Stimulated activated naive CD8-positive, alpha-beta T cell treated with anti-CD3 and anti-CD28 coated beads, Interleukin-15, amount 100 ng/mL, for 72 hours (primary cell): ENCODE results near the gene PSME3.
"Not testable (repeated sequence)": the region's sequence is repeated elsewhere in the genome, so short reads cannot be mapped to it uniquely, and the experiment has no call there.

ENCODE experiments used
- ATAC-seq: fragments of 150-1000 bp; cut with Tn5 transposase; 2 replicates; pipeline ENCODE4 v1.10.0; 2021; ENCODE audit warnings: mild to moderate bottlenecking, moderate library complexity
- DNase-seq, 2 donors: peaks; one replicate each; pipeline ENCODE4 v3.0.0; 2021 to 2022
- H3K27ac Mint-ChIP-seq, 2 donors: one replicate each; pipeline ENCODE4 v1.8.0; 2022; ENCODE audit warnings: mild to moderate bottlenecking in 2 of 2, mixed read lengths in 2 of 2, moderate library complexity in 2 of 2
- H3K27me3 Mint-ChIP-seq: one replicate; pipeline ENCODE4 v1.8.0; 2022; ENCODE audit warnings: mixed read lengths
- H3K4me1 Mint-ChIP-seq: one replicate; pipeline ENCODE4 v1.8.0; 2022; ENCODE audit warnings: mild to moderate bottlenecking, mixed read lengths
- H3K4me3 Mint-ChIP-seq, 2 donors: one replicate each; pipeline ENCODE4 v1.8.0; 2022; ENCODE audit warnings: mild to moderate bottlenecking in 2 of 2, mixed read lengths in 2 of 2, moderate library complexity in 1 of 2
- H3K9me3 Mint-ChIP-seq, 2 donors: one replicate each; pipeline ENCODE4 v1.8.0; 2022; ENCODE audit warnings: mixed read lengths in 2 of 2

PSME3 gene

DNA sequence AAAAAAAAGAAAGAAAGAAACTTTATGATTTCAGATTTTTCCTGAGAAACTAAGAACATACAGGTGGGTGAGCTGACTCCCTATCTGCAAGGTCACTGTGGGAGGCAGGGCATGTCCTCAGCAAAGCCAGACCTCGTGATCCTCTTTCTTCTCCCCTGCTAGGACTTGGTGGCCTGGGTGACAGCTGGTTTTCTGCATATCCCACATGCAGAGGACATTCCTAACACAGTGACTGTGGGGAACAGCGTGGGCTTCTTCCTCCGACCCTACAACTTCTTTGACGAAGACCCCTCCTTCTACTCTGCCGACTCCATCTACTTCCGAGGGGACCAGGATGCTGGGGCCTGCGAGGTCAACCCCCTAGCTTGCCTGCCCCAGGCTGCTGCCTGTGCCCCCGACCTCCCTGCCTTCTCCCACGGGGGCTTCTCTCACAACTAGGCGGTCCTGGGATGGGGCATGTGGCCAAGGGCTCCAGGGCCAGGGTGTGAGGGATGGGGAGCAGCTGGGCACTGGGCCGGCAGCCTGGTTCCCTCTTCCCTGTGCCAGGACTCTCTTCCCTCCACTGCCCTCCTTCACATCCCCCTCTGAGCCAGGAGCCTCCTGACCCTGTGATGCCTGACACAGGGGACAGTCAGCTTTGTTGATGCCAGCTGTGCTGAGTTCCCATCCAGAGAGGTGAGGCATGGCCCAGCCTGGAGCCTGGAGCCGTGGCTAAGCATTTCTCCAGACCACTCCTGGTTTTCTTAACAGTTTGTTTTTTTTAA lies 40.9 kb downstream of the PSME3 start:
- not testable (repeated sequence) for DNase-seq, H3K4me1 Mint-ChIP-seq, H3K9me3 Mint-ChIP-seq, H3K27ac Mint-ChIP-seq, ATAC-seq, H3K4me3 Mint-ChIP-seq
- peaks cover 33% of the 10 kb centered on the region for H3K27me3 Mint-ChIP-seq

DNA sequence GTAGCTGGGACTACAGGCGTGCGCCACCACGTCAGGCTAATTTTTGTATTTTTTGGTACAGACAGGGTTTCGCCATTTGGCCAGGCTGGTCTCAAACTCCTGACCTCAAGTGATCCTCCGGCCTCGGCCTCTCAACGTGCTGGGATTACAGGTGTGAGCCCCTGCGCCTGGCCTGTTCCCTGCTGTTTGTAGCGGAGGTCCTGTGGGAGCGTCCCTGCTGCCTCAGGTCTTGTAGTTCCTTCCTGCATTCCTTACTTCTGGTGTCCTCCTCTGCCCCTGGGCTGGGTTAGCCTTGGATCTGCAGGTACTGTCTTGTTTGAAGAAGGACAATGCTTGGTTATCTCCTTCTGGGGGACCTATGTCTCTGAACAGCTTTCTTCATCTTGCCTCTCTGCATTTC lies 43.8 kb downstream of the PSME3 start:
- H3K9me3 Mint-ChIP-seq = no peaks in the 10 kb centered on the region
- no peak overlapping the region for H3K4me3 Mint-ChIP-seq
- DNase-seq = no peak
- no peaks in the 10 kb centered on the region for H3K4me1 Mint-ChIP-seq
- H3K27me3 Mint-ChIP-seq = peaks cover 31% of the 10 kb centered on the region
- no peak overlapping the region for H3K27ac Mint-ChIP-seq
- no peak for ATAC-seq

DNA sequence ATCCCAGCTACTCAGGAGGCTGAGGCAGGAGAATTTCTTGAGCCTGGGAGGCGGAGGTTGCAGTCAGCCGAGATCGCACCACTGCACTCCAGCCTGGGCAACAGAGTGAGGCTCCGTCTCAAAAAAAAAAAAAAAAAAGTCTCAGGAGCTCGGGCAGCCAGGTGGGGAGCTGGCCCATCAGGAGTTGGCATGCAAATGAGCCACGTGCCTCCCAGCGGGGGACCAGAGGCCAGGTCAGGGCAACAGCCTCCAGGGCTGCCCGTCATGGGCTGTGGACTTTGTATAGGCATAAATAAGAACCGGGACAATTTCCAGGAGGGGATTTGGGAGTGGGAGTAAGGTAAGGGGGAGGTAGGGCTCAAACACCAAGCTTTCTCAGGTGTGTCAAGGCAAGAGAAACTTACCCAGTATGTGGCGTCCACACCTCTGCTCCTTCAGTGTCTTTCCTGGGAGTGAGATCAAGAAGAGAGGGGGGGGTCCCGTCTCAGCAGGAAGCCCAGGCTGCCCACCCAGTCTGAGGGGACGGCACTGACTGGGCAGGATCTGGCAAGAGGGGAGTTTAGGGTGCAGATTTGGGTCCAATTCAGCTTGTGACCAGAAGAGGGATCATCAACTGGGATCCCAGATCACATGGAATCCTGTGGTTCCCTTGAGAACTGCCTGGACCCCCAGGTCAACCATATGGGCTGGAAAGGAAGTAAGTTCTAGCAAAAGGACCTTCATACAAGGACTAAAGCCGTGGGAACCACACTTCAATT lies 45.1 kb downstream of the PSME3 start:
- DNase-seq (no peak), ATAC-seq (no peak)
- Mint-ChIP-seq H3K27ac (peak overlapping the region; percentile 41 to 48), H3K9me3 (no peaks in the 10 kb centered on the region), H3K4me3 (no peak overlapping the region), H3K27me3 (peaks cover 31% of the 10 kb centered on the region), H3K4me1 (no peaks in the 10 kb centered on the region)

DNA sequence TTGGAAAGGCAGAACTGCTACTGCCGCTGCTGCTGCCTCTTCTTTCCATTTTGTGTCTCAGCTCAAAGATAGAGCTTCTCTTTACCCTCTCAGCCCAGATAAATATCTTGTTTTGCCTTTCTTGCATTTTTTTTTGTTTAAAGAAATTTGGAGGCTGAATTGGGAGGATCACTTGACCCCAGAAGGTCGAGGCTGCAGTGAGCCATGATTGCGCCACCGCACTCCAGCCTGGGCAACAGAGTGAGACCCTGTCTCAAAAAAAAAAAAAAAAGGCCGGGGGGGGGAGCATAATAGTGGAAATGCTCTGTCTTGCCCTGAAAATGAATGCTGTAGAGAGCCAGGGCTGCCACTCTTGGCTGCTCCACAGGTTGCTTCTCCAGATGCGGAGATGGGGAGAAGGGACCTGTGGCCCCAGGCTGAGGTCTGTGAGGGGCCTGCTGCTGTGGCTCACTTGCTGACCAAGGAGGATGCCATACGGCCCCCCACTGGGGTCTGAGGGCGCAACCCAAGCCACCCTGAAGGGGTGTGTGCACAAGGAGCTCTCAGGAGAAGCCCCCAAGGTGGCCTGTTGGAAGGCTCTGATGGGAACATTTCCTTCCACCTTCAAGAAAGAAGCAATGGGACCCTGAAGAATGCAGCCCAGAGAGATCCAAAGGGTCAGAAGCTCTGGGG lies 45.9 kb downstream of the PSME3 start:
- no peaks in the 10 kb centered on the region for H3K9me3 Mint-ChIP-seq
- DNase-seq = no peak
- no peak overlapping the region for H3K27ac Mint-ChIP-seq
- no peaks in the 10 kb centered on the region for H3K4me1 Mint-ChIP-seq
- H3K4me3 Mint-ChIP-seq = no peak overlapping the region
- no peak for ATAC-seq
- peaks cover 31% of the 10 kb centered on the region for H3K27me3 Mint-ChIP-seq

DNA sequence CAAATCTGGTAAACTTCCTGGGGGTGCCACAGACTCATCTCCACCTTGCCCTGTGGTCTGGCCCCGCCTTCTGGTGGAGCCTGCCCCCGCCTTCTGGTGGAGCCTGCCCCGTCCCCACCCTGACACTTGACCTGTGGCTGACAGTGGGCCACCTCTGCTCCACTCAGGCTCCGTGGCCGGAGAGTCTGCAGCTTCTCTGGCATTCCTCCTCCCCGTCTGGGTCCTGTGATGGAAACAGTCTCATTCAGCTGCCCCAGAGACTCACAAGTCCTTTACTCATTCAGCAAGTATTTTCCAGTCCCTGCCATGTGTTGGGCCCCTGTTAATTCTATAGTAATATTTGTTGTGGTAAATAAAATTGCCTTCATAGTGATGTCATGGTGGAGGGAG lies 46.4 kb downstream of the PSME3 start:
- no peak for ATAC-seq
- no peak overlapping the region for H3K4me3 Mint-ChIP-seq
- no peaks in the 10 kb centered on the region for H3K4me1 Mint-ChIP-seq
- DNase-seq = no peak
- no peak overlapping the region for H3K27ac Mint-ChIP-seq
- no peaks in the 10 kb centered on the region for H3K9me3 Mint-ChIP-seq
- H3K27me3 Mint-ChIP-seq = peaks cover 31% of the 10 kb centered on the region

DNA sequence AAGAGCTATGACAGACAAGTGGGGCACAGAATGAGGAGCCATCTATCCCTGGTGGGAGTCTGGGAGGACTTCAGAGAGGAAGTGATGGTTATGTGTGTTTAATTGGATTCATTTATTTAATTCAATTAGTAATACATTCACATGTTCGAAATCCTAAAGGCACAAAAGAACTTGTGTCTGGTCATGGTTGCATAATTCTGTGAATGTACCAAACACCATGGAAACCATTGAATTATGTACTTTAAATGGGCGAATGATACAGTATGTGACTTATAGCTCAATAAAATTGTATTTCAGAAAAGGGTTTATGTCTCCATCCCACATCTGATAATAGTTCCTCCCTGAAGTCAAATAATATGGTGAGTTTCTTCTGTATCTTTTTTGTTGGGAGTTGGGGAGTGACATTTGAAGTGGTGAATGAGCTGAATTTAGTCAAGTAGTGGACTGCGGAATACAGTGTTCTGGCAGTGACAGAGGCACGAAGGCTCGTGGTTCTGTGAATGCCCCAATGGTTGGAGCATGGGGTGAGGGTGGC lies 47.6 kb downstream of the PSME3 start:
- DNase-seq = no peak
- ATAC-seq = no peak
- H3K9me3 Mint-ChIP-seq = no peaks in the 10 kb centered on the region
- no peak overlapping the region for H3K4me3 Mint-ChIP-seq
- H3K27ac Mint-ChIP-seq = no peak overlapping the region
- H3K27me3 Mint-ChIP-seq = peaks cover 31% of the 10 kb centered on the region
- no peaks in the 10 kb centered on the region for H3K4me1 Mint-ChIP-seq

DNA sequence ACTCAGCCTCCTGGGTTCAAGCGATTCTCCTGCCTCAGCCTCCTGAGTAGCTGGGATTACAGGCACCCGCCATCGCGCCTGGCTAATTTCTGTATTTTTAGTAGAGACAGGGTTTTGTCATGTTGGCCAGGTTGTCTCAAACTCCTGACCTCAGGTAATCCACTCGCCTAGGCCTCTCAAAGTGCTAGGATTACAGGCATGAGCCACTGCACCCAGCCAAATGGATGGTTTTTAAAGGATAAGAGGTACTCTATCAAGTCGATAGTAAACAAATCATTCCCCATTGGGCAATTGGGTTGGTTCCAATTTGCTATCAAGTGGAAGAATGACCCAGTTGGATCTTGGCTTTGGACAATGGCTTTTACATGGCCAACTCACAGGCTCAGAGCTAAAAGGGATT lies 48.5 kb downstream of the PSME3 start:
- H3K27me3 Mint-ChIP-seq = peaks cover 27% of the 10 kb centered on the region
- not testable (repeated sequence) for H3K9me3 Mint-ChIP-seq, ATAC-seq, H3K27ac Mint-ChIP-seq, DNase-seq, H3K4me1 Mint-ChIP-seq, H3K4me3 Mint-ChIP-seq

DNA sequence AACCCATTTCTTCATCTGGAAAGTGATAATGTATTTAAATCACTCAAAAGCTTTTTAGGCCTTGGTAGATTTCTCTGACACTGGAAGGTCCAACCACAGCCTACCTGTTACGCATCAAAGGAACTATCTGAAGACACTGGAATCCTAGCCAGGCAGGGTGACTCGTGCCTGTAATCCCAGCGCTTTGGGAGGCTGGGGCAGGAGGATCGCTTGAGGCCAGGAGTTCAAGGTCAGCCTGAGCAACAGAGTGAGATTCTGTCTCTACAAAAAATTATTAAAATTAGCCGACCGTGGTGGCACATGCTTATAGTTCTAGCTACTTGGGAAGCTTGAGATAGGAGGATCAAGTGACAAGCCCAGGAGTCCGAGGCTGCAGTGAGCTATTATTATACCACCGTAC lies 49.0 kb downstream of the PSME3 start:
- DNase-seq (no peak), ATAC-seq (no peak)
- H3K27me3 Mint-ChIP-seq = peaks cover 23% of the 10 kb centered on the region
- H3K4me3 Mint-ChIP-seq = no peak overlapping the region
- H3K9me3 Mint-ChIP-seq = no peaks in the 10 kb centered on the region
- no peaks in the 10 kb centered on the region for H3K4me1 Mint-ChIP-seq
- H3K27ac Mint-ChIP-seq = no peak overlapping the region

DNA sequence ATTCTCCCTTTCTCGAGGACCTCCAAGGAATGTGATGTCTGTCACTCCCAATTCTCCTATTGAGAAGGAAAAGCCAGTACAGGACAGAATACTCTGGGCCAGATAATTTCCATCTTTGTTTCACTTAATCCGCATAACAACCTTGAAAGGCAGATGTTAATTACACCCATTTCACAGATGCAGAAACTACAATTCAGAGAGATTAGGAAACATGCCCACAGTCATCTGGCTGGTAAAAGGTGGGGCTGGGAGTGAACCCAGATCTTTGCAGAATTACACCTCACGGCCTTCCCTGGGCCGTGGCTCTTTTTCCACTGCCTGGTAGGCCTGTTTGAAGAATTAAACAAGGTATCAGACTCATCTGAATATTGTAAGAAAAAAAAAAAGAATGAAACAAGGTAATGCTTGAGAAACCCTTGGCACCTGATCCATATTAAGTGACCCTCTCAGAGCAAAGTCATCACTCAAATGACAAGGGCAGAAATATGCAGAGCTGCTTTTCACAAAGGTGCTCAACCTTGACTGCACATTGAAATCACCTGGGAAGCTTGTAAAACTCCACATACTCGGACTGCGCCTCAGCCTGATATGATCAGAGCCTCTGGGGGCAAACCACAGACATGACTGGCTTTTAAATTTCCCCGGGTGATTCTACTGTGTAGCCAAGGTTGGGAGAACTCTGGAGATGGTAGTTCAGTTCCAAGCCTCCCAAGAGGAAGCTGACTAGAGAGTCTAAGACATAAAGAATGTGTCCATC lies 50.8 kb downstream of the PSME3 start:
- no peak for DNase-seq
- H3K9me3 Mint-ChIP-seq = no peaks in the 10 kb centered on the region
- no peaks in the 10 kb centered on the region for H3K4me1 Mint-ChIP-seq
- peaks cover 9% of the 10 kb centered on the region for H3K27me3 Mint-ChIP-seq
- ATAC-seq = no peak
- no peak overlapping the region for H3K27ac Mint-ChIP-seq
- no peak overlapping the region for H3K4me3 Mint-ChIP-seq

DNA sequence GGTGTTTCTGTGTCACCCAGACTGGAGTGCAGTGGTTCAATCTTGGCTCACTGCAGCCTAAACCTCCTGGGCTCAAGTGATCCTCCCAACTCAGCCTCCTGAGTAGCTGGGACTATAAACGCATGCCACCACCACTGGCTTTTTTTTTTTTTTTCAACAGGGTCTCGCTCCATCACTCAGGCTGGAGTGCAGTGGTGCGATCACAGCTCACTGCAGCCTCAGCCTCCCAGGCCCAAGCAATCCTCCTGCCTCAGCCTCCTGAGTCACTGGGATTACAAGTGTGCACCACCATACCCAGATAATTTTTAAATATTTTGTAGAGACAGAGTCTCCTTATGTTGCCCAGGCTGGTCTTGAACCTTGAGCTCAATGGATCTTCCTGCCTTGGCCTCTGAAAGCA lies 52.6 kb downstream of the PSME3 start:
- not testable (repeated sequence) for H3K4me3 Mint-ChIP-seq, H3K27me3 Mint-ChIP-seq, H3K27ac Mint-ChIP-seq, ATAC-seq, DNase-seq, H3K4me1 Mint-ChIP-seq, H3K9me3 Mint-ChIP-seq

DNA sequence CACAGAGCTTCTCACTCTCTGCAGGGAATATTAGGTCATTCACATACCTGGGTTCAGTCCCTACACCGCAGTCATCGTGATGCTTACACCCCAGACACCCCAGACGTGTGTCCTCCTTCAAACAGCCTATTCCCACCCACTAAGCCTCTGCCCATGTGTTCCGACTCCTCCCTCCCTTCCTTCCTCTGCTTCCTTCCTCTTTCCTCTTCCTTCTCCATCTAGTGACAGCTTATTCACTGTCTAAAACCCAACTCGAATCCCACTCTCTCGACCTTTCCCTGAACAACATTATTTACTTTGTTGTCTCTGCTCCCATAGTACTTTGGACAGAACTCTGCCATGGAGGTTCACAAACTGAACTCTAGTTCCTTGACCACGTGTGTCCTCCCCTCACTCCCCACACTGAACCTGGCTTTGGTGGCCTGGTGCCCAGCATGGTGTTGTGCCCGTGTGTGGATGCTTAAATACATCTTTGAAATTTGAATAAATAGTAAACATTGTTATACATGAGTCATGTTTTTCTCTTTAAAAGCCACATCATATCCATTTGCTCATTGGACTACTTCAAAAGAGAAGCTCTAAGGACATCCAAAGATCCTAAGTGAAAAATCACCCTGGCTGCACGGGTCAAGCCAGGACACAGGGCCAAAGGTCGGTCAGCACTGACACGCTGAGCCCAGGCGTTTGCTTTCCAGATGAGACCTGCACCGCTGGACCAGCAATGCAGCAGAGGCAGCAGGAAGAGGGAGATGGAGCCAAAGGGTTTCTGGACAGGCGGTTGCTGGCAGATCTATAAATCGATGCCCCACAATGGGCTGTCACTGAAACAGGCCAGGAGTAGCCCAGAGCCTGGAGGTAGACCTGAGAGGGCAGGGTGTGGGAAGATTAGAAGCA lies 53.3 kb downstream of the PSME3 start:
- Mint-ChIP-seq H3K27me3 (no peaks in the 10 kb centered on the region), H3K4me1 (no peaks in the 10 kb centered on the region), H3K9me3 (no peaks in the 10 kb centered on the region), H3K4me3 (no peak overlapping the region), H3K27ac (peak overlapping the region in 1 of 2 donors; percentile 19)
- ATAC-seq = no peak
- no peak for DNase-seq

DNA sequence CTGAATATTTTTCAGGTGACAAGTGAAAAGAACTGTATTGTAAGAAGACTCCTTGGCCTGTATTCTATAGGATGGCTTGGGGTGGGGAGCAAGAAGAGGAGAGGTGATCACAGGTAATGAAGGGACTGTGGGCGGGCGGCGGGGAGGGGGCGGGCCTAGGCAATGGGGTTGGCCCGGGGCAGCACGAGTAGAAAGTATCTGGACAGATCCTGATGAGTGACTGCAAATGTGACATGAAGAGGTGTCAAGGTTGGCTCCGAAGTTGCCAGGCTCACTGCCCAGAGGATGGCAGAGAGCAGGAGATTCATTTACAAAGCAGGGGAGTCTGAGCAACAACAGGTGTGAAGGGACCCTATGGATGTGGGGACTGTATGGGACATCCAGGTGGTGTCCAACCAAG lies 56.6 kb downstream of the PSME3 start:
- peaks cover 7% of the 10 kb centered on the region for H3K27me3 Mint-ChIP-seq
- no peak for DNase-seq
- H3K4me3 Mint-ChIP-seq = no peak overlapping the region
- no peaks in the 10 kb centered on the region for H3K4me1 Mint-ChIP-seq
- H3K9me3 Mint-ChIP-seq = no peaks in the 10 kb centered on the region
- H3K27ac Mint-ChIP-seq = no peak overlapping the region
- no peak for ATAC-seq

DNA sequence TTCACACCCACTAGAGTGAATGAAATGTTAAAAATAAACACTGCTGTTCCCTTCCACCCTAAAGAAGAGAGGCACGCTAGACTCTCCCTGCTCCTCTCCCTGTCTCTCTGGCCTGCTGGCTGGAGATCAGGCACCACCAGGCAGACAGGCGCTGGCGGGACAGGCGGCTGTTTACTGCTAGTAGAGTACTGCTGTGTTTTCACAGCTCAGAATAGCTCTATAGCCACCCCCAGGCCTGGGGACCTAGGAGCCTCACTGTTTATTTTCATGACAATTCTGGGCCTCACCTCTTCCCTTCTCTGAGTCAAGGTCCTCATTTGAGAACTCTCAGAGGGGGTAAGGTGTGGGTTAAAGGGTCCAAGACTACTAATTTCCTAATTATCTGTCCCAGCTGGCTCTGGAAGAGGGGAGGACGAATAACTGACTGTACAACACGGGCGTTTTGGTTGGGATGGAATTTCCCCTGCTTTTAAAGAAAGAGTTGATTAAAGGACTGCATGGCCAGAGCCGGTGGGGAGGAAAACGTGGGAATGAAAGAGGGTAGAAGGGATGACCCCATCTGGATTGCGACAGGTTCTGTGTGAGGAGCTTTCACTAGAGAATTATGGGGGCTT lies 58.4 kb downstream of the PSME3 start:
- H3K4me1 Mint-ChIP-seq = no peaks in the 10 kb centered on the region
- DNase-seq (no peak), ATAC-seq (no peak)

DNA sequence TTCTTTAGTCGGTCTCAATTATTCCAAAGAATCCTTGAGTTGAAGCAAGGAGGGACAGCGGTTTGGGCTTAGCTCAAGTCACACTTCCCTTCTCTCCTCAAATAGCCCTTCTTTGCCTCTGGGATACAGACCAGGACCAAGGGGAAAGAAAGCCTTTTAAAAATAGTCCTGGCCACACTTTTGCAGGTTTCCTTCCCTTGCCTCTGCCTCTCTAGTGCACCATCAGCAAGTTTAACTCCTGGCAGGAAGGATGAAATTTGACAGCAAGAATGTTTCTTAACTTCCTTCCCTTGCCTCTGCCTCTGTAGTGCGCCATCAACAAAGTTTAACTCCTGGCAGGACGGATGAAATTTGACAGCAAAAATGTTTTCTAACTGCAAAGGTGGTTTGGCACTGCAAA lies 60.2 kb downstream of the PSME3 start:
- Mint-ChIP-seq H3K4me1 (no peaks in the 10 kb centered on the region), H3K9me3 (no peaks in the 10 kb centered on the region), H3K27me3 (peaks cover 7% of the 10 kb centered on the region), H3K4me3 (no peak overlapping the region), H3K27ac (no peak overlapping the region)
- no peak for ATAC-seq
- DNase-seq = no peak

More for the DNA sequence above, 58.4 kb downstream of the PSME3 start:
- Mint-ChIP-seq H3K4me3 (no peak overlapping the region), H3K9me3 (no peaks in the 10 kb centered on the region), H3K27me3 (peaks cover 7% of the 10 kb centered on the region), H3K27ac (peak overlapping the region in 1 of 2 donors; percentile 4)
